C4-2B (cell line): ENCODE data around the gene GDF10.

Source experiments
- ZFX ChIP-seq: fragments of 450-650 bp; IDR thresholded peaks from 2 replicates; pipeline ENCODE4 v1.6.1; 2017
- TF ChIP-seq, protein P1 (sequence below): fragments of 450-650 bp; conservative IDR thresholded peaks from 2 replicates; pipeline ENCODE4 v1.5.1; 2017; ENCODE audit warnings: mild to moderate bottlenecking

- TF ChIP-seq, protein P1, sequence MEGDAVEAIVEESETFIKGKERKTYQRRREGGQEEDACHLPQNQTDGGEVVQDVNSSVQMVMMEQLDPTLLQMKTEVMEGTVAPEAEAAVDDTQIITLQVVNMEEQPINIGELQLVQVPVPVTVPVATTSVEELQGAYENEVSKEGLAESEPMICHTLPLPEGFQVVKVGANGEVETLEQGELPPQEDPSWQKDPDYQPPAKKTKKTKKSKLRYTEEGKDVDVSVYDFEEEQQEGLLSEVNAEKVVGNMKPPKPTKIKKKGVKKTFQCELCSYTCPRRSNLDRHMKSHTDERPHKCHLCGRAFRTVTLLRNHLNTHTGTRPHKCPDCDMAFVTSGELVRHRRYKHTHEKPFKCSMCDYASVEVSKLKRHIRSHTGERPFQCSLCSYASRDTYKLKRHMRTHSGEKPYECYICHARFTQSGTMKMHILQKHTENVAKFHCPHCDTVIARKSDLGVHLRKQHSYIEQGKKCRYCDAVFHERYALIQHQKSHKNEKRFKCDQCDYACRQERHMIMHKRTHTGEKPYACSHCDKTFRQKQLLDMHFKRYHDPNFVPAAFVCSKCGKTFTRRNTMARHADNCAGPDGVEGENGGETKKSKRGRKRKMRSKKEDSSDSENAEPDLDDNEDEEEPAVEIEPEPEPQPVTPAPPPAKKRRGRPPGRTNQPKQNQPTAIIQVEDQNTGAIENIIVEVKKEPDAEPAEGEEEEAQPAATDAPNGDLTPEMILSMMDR = no peak
- TF ChIP-seq ZFX = no peak
Measured at GRCh38 chr10:47282657-47283018, 17.4 kb upstream of the GDF10 start.
